Smooth muscle cell (in vitro differentiated cells): ENCODE results near the gene PAX3. TPM values are rescaled to one million over a fixed set of nuclear protein-coding genes. Genes with fewer than 3 reads are reported as not detected.

ENCODE experiments used
- DNase-seq: peaks from one replicate; lab custom pipeline; 2025; ENCODE audit not compliant: unreplicated experiment; lab: John Stamatoyannopoulos, UW
- H2AFZ ChIP-seq: fragments of 200-600 bp; sonication (generic); 2 replicates; pipeline ENCODE4 v1.6.0; 2016; ENCODE audit warnings: antibody characterized with exemption, low read depth, mild to moderate bottlenecking
- H3F3A ChIP-seq: fragments of 200-600 bp; sonication (generic); 2 replicates; pipeline ENCODE4 v1.6.0; 2017; ENCODE audit warnings: antibody characterized with exemption, low read depth
- H3K27ac ChIP-seq: fragments of 200-600 bp; sonication (generic); 2 replicates; pipeline ENCODE4 v1.5.1; 2016; ENCODE audit warnings: low read depth, mild to moderate bottlenecking
- H3K27me3 ChIP-seq: fragments of 200-600 bp; sonication (generic); 2 replicates; pipeline ENCODE4 v1.6.1; 2016; ENCODE audit warnings: low read depth, mild to moderate bottlenecking
- H3K36me3 ChIP-seq: fragments of 200-600 bp; sonication (generic); 2 replicates; pipeline ENCODE4 v1.5.1; 2016; ENCODE audit warnings: low read depth
- H3K4me1 ChIP-seq: fragments of 200-600 bp; sonication (generic); 2 replicates; pipeline ENCODE4 v1.5.1; 2016; ENCODE audit warnings: low read depth
- H3K4me2 ChIP-seq: fragments of 200-600 bp; sonication (generic); 2 replicates; pipeline ENCODE4 v1.6.0; 2016; ENCODE audit warnings: mild to moderate bottlenecking
- H3K4me3 ChIP-seq: fragments of 200-600 bp; sonication (generic); 2 replicates; pipeline ENCODE4 v1.5.1; 2016; ENCODE audit warnings: mild to moderate bottlenecking
- H3K79me2 ChIP-seq: fragments of 200-600 bp; sonication (generic); 2 replicates; pipeline ENCODE4 v1.6.0; 2016; ENCODE audit warnings: low read depth, mild to moderate bottlenecking
- H3K9ac ChIP-seq: fragments of 200-600 bp; sonication (generic); 2 replicates; pipeline ENCODE4 v1.6.0; 2016; ENCODE audit warnings: low read depth
- H3K9me3 ChIP-seq: fragments of 200-600 bp; sonication (generic); replicated peaks from 2 replicates; pipeline ENCODE4 v1.5.1; 2016; ENCODE audit warnings: low read depth
- H4K20me1 ChIP-seq: fragments of 200-600 bp; sonication (generic); 2 replicates; pipeline ENCODE4 v1.6.0; 2016; ENCODE audit warnings: low read depth
- CTCF ChIP-seq: fragments of 200-600 bp; sonication (generic); IDR thresholded peaks from 2 replicates; pipeline ENCODE4 v1.5.1; 2017; ENCODE audit warnings: borderline replicate concordance, mild to moderate bottlenecking, antibody characterized with exemption; ENCODE audit not compliant: insufficient read depth, poor library complexity, severe bottlenecking
- WGBS: methylation state at CpG from one replicate; pipeline ENCODE4 v1.1.7; 2016; ENCODE audit warnings: low lambda C conversion rate; 5-methylcytosine and 5-hydroxymethylcytosine counted together
- polyA plus RNA-seq: library from polyadenylated mRNA; unstranded; fragments of >200 nt; fragmentation: Nextera tagmentation; extraction: Ambion mirVana; gene quantifications from 2 replicates; pipeline ENCODE4 v1.2.1, GENCODE V29; 2016
- total RNA-seq: library from RNA; depleted of rRNA; stranded (reverse); fragments of >200 nt; gene quantifications from 2 replicates; pipeline ENCODE4 v1.2.3, GENCODE V29; 2014

Gene PAX3
- total and polyA plus RNA-seq, 2 experiments from 2014 or later = 0.94 TPM; not detected in 1

- Histone ChIP-seq H3K79me2 (no peaks in the 10 kb centered on the region), H3K9ac (no peak overlapping the region), H2AFZ (no peak overlapping the region), H3K4me1 (no peaks in the 10 kb centered on the region), H3F3A (no peaks in the 10 kb centered on the region), H3K27me3 (peaks cover 24% of the 10 kb centered on the region), H3K36me3 (no peaks in the 10 kb centered on the region), H3K4me3 (no peak overlapping the region), H3K9me3 (no peaks in the 10 kb centered on the region), H3K4me2 (no peak overlapping the region), H3K27ac (no peak overlapping the region), H4K20me1 (no peaks in the 10 kb centered on the region)
- no peak for TF ChIP-seq CTCF
- 79% methylated on average over 1 of the region's 1 CpG for WGBS
- DNase-seq = no peak
These were observed 118.2 kb downstream of the PAX3 start for GRCh38 chr2:222180619-222181018.

GRCh38 chr2:222179592-222179991 is 119.2 kb downstream of the PAX3 start:
- Histone ChIP-seq H3K27me3 (peaks cover 35% of the 10 kb centered on the region), H3K9ac (no peak overlapping the region), H3K9me3 (no peaks in the 10 kb centered on the region), H3K79me2 (no peaks in the 10 kb centered on the region), H3K27ac (no peak overlapping the region), H3F3A (no peaks in the 10 kb centered on the region), H3K4me1 (no peaks in the 10 kb centered on the region), H3K4me2 (no peak overlapping the region), H3K36me3 (no peaks in the 10 kb centered on the region), H2AFZ (no peak overlapping the region), H4K20me1 (no peaks in the 10 kb centered on the region), H3K4me3 (no peak overlapping the region)
- DNase-seq = no peak
- TF ChIP-seq CTCF = no peak

- DNase-seq = no peak
These were observed 120.3 kb downstream of the PAX3 start for GRCh38 chr2:222178450-222178849.

More at GRCh38 chr2:222178450-222178849, 120.3 kb downstream of the PAX3 start:
- Histone ChIP-seq H3K4me2 (no peak overlapping the region), H3K79me2 (no peaks in the 10 kb centered on the region), H3K9ac (no peak overlapping the region), H3K4me1 (no peaks in the 10 kb centered on the region), H3K36me3 (no peaks in the 10 kb centered on the region), H3K27ac (no peak overlapping the region), H2AFZ (no peak overlapping the region), H3K27me3 (peaks cover 41% of the 10 kb centered on the region), H3F3A (no peaks in the 10 kb centered on the region), H3K4me3 (no peak overlapping the region), H4K20me1 (no peaks in the 10 kb centered on the region), H3K9me3 (no peaks in the 10 kb centered on the region)
- no peak for TF ChIP-seq CTCF
- WGBS = 95% methylated on average over 4 of the region's 4 CpGs
